Coronary artery (tissue), 2 donors: ENCODE results near the gene FSHR.

ENCODE experiments used
- DNase-seq: peaks from one replicate; pipeline ENCODE4 v3.0.0-alpha.2; 2017; ENCODE audit warnings: low spot score
- H3K27ac ChIP-seq, 2 donors: fragments of 200-600 bp; sonication (generic); one replicate each; pipeline ENCODE4 v1.5.1; 2016 to 2019
- H3K4me3 ChIP-seq: fragments of 200-600 bp; sonication (generic); 2 replicates; pipeline ENCODE4 v1.5.1; 2016; ENCODE audit warnings: mild to moderate bottlenecking, moderate library complexity
- TF ChIP-seq, protein P1 (sequence below): fragments of 200-600 bp; sonication (generic); IDR thresholded peaks from one replicate; pipeline ENCODE4 v1.5.1; 2019; ENCODE audit warnings: antibody characterized with exemption

Gene FSHR

DNA sequence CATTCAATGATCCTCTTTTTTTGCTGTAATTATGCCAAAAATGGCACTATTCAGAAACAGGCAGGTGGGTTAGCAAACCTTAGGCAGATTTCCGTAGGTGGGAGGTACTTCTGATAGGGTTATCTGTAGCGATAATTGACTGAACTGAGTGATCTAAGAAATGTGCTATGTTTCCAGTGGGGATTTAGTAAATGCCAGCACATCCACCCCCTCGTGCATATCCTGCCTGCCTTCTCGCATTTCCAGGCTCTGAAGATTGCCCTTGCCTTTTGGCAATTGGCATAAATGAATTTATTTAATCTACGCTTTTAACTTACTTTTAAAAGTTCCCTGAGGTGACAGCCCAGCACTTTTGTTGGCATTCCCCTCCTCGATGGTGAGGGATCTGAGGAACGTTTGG, 576 bp upstream of the FSHR start:
- no peak overlapping the region for H3K4me3 ChIP-seq
- DNase-seq, result no peak
- TF ChIP-seq, protein P1, sequence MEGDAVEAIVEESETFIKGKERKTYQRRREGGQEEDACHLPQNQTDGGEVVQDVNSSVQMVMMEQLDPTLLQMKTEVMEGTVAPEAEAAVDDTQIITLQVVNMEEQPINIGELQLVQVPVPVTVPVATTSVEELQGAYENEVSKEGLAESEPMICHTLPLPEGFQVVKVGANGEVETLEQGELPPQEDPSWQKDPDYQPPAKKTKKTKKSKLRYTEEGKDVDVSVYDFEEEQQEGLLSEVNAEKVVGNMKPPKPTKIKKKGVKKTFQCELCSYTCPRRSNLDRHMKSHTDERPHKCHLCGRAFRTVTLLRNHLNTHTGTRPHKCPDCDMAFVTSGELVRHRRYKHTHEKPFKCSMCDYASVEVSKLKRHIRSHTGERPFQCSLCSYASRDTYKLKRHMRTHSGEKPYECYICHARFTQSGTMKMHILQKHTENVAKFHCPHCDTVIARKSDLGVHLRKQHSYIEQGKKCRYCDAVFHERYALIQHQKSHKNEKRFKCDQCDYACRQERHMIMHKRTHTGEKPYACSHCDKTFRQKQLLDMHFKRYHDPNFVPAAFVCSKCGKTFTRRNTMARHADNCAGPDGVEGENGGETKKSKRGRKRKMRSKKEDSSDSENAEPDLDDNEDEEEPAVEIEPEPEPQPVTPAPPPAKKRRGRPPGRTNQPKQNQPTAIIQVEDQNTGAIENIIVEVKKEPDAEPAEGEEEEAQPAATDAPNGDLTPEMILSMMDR, result no peak
- no peak overlapping the region for H3K27ac ChIP-seq

DNA sequence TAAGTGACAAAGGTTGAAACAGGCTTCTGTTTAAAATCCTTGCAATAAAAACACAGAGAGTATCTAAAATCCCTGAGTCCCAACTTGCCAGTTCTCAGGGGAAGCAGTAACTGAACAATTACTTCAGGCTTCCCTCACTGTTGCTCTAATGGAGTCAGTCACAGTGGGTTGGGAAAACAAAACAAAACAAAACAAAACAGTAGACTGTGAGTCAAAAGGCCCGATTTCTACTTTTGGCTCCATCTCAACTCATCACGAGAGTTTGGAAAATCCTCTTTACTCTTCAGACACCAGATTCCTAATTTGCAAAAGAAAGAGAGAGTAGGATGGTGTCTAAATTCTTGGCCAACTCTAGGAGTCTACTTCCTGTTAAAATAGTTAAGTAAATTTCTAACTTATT, 1.1 kb downstream of the FSHR start:
- TF ChIP-seq, protein P1, result no peak
- no peak overlapping the region for H3K27ac ChIP-seq
- H3K4me3 ChIP-seq, result no peak overlapping the region
- DNase-seq, result no peak

DNA sequence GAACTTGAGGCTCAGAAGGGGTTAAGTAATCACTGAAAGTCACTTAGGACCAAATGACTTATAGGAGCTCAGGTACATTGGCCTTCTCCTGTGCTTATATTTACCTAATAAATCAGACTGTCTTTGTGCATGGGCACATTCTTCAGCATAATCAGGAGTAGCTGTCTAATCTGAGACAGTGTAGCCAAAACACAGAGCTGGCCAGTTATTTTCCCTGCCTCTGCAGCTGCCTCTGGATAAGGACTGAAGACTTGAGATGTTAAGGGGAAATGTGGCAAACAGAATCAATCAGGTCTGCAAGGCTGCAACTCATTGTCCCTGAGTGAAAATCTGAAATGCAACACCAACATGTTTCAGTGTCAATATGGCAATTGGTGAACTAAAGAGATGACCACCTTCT, 1.5 kb downstream of the FSHR start:
- Histone ChIP-seq H3K4me3 (no peak overlapping the region), H3K27ac (no peak overlapping the region)
- no peak for DNase-seq
- TF ChIP-seq, protein P1, result no peak

DNA sequence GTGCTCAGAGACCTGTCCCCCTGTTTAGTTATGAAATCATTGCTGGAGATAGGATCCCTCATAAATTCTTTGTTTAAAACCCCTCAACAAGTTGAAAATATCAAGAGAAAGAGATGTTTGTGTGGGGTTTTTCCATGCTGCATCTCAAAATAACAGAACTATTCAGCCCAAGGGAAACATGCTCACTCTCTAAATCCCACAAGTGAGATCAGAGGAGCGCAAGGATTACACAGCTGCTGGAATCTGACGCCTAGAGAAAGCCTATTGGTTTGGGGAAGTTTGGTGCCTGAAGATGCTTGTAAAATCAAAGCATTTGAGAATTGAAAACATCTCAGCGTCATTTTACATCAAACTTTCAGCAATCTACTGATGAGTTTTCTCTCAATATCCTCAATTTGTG, 7.9 kb downstream of the FSHR start:
- TF ChIP-seq, protein P1, result no peak
- no peak for DNase-seq
- no peak overlapping the region for H3K27ac ChIP-seq
- no peak overlapping the region for H3K4me3 ChIP-seq

DNA sequence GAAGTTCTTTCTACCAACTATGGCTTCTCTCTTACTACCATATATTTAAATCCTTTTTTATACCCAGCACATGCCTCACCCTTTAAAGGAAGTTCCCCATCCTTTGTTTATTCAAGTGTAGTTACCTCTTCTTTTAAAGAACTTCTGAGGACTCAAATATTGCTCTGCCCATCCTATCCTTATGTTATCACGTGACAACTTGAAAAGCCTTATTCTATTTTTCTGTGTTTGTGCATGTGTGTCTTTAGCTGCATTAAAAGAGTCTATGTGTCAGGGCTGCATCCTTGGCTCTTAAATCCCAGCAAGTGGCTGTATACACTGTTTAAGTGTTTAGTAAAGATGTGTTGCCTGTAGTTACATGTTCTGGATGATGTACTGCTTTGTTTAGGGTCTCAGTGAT, 22.5 kb downstream of the FSHR start:
- no peak overlapping the region for H3K27ac ChIP-seq
- DNase-seq, result no peak
- H3K4me3 ChIP-seq, result no peak overlapping the region
- TF ChIP-seq, protein P1, result no peak

DNA sequence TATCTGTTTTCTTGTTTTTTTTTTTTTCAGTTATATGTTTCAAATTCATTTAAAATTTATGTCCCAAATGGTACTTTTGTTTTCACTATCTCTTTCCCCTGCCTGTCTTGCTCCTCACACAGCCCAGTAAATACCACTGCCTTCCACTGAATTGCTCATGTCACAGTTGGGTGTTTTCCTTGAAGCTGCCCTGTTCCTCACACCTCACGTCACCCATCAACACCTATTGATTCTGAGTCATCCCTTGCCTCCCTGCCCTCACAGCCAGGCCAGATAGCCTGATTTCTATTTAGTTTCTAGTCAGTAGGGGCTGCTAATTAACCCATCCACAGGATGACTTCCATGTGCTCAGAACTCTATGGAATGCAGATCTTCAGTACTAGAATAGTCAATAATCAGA, 25.3 kb downstream of the FSHR start:
- DNase-seq, result no peak
- Histone ChIP-seq H3K4me3 (no peak overlapping the region), H3K27ac (no peak overlapping the region)
- TF ChIP-seq, protein P1, result no peak

DNA sequence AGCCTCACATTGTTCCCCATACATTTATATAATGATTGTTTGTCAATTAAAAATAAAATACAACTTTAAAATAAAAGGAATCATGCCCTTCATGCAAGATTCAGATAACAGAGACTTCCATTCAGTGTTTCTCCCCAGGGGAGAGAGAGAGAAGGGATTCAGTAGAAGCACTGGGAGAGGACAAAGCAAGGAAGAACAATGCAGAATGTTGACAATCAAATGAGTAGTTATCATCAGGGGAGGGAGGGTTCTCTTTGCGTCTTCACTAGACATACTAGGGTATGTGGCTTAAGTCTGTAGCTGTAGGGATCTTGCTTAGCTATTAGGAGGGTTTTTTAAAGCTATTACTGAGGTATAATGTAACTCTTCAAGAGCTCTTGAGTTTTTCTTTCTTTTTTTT, 30.7 kb downstream of the FSHR start:
- no peak for DNase-seq
- H3K27ac ChIP-seq, result no peak overlapping the region

More for the DNA sequence above, 30.7 kb downstream of the FSHR start:
- TF ChIP-seq, protein P1, result no peak
- no peak overlapping the region for H3K4me3 ChIP-seq
